ENCODE measurements around the gene PITPNM3.
A peak's percentile ranks its signal among the peaks of the same experiment; 100 is the strongest.

Gene PITPNM3

GRCh38 chr17:6521586-6521985 lies 34.8 kb downstream of the PITPNM3 start:
- no peak for DNase-seq (ENCODE audit: insufficient read length)
- FAIRE-seq = no peak

DNA sequence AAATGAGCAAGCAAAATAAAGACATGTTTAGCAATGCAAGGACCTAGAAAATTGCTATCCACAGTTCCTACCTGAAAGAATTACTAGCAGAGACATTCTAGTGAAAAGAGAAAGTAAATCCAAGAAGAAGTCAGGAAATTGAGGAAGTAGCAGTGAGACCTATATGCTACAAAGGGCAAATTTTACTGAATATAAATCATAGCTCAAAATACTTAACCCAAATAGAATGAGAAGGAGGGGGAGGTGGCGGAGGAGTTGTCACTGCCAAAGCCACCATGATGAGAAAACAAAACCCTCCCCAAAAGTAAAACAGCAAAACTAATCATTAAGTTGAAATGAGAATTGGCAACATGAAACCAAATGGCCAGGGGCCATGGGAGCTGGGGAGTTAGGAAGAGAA lies 39.3 kb downstream of the PITPNM3 start:
- no peak for FAIRE-seq

More at GRCh38 chr17:6521586-6521985, 34.8 kb downstream of the PITPNM3 start:
- no peak for TF ChIP-seq POLR2AphosphoS5 (IDR thresholded peaks at IDR 0.05; ENCODE audit: low read depth, low read length)
- TF ChIP-seq POLR2A (IDR thresholded peaks at IDR 0.05; ENCODE audit: low read depth, low read length) = no peak
- no peak for TF ChIP-seq TAF1 (IDR thresholded peaks at IDR 0.05; ENCODE audit: borderline replicate concordance, low read depth, low read length)

GRCh38 chr17:6514371-6514770 lies 42.0 kb downstream of the PITPNM3 start:
- FAIRE-seq (no peak), DNase-seq (ENCODE audit: insufficient read length) (no peak)
- TF ChIP-seq TAF1 (IDR thresholded peaks at IDR 0.05; ENCODE audit: borderline replicate concordance, low read depth, low read length) = no peak
- TF ChIP-seq POLR2AphosphoS5 (IDR thresholded peaks at IDR 0.05; ENCODE audit: low read depth, low read length) = no peak
- no peak for TF ChIP-seq POLR2A (IDR thresholded peaks at IDR 0.05; ENCODE audit: low read depth, low read length)

More for the DNA sequence above, 39.3 kb downstream of the PITPNM3 start:
- TF ChIP-seq POLR2A (IDR thresholded peaks at IDR 0.05; ENCODE audit: low read depth, low read length) = no peak
- no peak for TF ChIP-seq POLR2AphosphoS5 (IDR thresholded peaks at IDR 0.05; ENCODE audit: low read depth, low read length)
- TF ChIP-seq TAF1 (IDR thresholded peaks at IDR 0.05; ENCODE audit: borderline replicate concordance, low read depth, low read length) = no peak
- no peak for DNase-seq (ENCODE audit: insufficient read length)

DNA sequence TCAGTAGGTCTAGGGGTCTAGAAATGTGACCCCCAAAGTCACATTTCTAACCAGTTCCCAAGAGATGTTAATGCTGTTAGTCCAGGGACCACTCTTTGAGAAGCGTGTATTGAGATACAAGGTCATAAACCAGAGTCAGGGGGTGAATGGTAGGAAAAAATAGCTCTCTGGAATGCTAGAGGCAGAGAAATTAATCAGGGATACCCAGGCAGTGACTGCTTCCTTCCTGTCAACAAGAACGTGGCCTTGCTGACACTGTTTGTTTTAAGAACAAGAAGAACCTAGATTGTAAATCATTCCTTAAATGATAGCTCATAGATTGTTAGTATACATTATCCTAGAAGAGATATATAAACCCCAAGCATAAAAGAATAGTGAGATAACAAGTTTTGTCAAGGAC lies 43.8 kb downstream of the PITPNM3 start:
- FAIRE-seq = no peak
- TF ChIP-seq POLR2A (IDR thresholded peaks at IDR 0.05; ENCODE audit: low read depth, low read length) (no peak), POLR2AphosphoS5 (IDR thresholded peaks at IDR 0.05; ENCODE audit: low read depth, low read length) (no peak)
- DNase-seq (ENCODE audit: insufficient read length) = no peak

DNA sequence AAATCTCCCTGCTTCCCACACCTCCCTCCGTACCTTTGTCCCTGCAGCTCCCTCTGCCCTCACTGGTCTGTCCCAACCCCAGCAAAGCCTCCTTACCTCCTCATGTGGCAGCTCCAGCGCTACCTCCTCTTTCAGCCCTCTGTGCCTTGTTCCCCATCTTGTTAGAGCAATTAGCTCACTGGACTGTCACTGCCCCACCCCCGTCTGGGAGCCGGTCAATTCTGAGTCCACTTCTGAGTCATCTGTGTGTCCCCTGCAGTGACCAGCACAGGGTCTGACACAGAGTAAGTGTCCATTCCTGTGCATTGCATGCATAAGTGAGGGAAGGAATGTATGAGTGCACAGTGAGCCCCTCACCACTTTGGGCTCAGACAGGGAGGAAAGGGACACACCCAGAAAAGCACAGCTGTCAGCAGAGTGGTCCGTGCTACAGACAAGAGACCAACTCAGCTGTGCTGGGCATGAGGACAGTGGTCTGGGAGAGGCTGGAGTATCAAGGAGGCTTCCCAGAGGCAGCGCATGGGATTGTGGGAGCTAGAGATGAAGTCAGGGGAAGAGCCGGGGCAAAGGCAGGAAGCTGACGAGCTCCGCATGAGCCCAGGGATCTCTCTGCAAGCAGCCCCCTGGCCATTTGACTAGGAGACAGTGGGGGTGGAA lies 45.9 kb downstream of the PITPNM3 start:
- no peak for DNase-seq (ENCODE audit: insufficient read length)
- TF ChIP-seq POLR2A (IDR thresholded peaks at IDR 0.05; ENCODE audit: low read depth, low read length) = no peak
- TF ChIP-seq TAF1 (IDR thresholded peaks at IDR 0.05; ENCODE audit: borderline replicate concordance, low read depth, low read length) = no peak
- peak; percentile 14 for FAIRE-seq

DNA sequence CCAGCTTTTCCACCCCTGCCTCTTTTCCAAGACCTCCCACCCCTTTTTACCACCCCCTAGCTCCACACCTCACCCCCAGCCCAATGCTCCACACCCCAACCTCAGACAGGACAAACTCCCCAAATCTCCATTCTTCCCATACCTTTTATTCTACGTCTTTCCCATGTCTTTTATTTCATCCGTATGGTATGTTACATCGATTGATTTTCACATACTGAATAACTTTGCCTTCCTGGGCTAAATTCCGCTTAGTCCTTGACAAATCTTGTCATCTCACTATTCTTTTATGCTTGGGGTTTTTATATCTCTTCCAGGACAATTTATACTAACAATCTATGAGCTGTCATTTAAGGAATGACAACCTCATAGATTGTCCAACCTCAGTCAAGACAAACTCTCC lies 46.4 kb downstream of the PITPNM3 start:
- TF ChIP-seq POLR2A (IDR thresholded peaks at IDR 0.05; ENCODE audit: low read depth, low read length) (no peak), TAF1 (IDR thresholded peaks at IDR 0.05; ENCODE audit: borderline replicate concordance, low read depth, low read length) (no peak), POLR2AphosphoS5 (IDR thresholded peaks at IDR 0.05; ENCODE audit: low read depth, low read length) (no peak)
- no peak for DNase-seq (ENCODE audit: insufficient read length)
- no peak for FAIRE-seq

- FAIRE-seq (no peak), DNase-seq (ENCODE audit: insufficient read length) (no peak)
- TF ChIP-seq TAF1 (IDR thresholded peaks at IDR 0.05; ENCODE audit: borderline replicate concordance, low read depth, low read length) = no peak
- TF ChIP-seq POLR2AphosphoS5 (IDR thresholded peaks at IDR 0.05; ENCODE audit: low read depth, low read length) = no peak
- TF ChIP-seq POLR2A (IDR thresholded peaks at IDR 0.05; ENCODE audit: low read depth, low read length) = no peak
Observed at GRCh38 chr17:6509031-6509771, 47.2 kb downstream of the PITPNM3 start.

- DNase-seq (ENCODE audit: insufficient read length) (no peak), FAIRE-seq (no peak)
- TF ChIP-seq TAF1 (IDR thresholded peaks at IDR 0.05; ENCODE audit: borderline replicate concordance, low read depth, low read length) (no peak), POLR2AphosphoS5 (IDR thresholded peaks at IDR 0.05; ENCODE audit: low read depth, low read length) (no peak), POLR2A (IDR thresholded peaks at IDR 0.05; ENCODE audit: low read depth, low read length) (no peak)
Observed at GRCh38 chr17:6508519-6509030, 47.8 kb downstream of the PITPNM3 start.

GRCh38 chr17:6508016-6508415 lies 48.3 kb downstream of the PITPNM3 start:
- FAIRE-seq (no peak), DNase-seq (ENCODE audit: insufficient read length) (no peak)
- TF ChIP-seq POLR2A (IDR thresholded peaks at IDR 0.05; ENCODE audit: low read depth, low read length) = no peak

DNA sequence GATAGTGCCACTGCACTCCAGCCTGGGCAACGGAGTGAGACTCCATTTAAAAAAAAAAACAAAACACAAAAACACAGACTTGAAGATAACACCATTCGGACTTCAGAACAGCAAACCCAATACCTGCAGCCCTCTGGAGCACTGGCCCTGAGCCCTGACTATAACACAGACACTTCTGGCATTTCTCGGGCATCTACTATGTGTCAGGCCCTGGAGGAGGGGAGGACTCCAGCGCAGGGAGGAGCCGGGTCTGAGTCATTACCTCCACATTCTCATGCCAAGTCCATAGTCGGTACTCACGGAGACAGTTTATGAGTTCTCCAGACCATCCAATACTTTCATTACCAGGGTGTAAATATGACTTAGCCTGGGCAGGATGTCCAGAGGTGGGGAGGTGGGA lies 48.8 kb downstream of the PITPNM3 start:
- no peak for TF ChIP-seq POLR2AphosphoS5 (IDR thresholded peaks at IDR 0.05; ENCODE audit: low read depth, low read length)
- no peak for TF ChIP-seq POLR2A (IDR thresholded peaks at IDR 0.05; ENCODE audit: low read depth, low read length)
- TF ChIP-seq TAF1 (IDR thresholded peaks at IDR 0.05; ENCODE audit: borderline replicate concordance, low read depth, low read length) = no peak
- no peak for DNase-seq (ENCODE audit: insufficient read length)
- no peak for FAIRE-seq

GRCh38 chr17:6506679-6507231 lies 49.6 kb downstream of the PITPNM3 start:
- DNase-seq (ENCODE audit: insufficient read length) = no peak
- no peak for TF ChIP-seq POLR2A (IDR thresholded peaks at IDR 0.05; ENCODE audit: low read depth, low read length)
- no peak for TF ChIP-seq POLR2AphosphoS5 (IDR thresholded peaks at IDR 0.05; ENCODE audit: low read depth, low read length)
- no peak for TF ChIP-seq TAF1 (IDR thresholded peaks at IDR 0.05; ENCODE audit: borderline replicate concordance, low read depth, low read length)

More at GRCh38 chr17:6506679-6507231, 49.6 kb downstream of the PITPNM3 start:
- FAIRE-seq = no peak

Data from GM12892 (cell line).